Stimulated activated naive B cell treated with anti-CD40 and anti-IgM and Interleukin-4, amounts not matched to agents 10 μg/mL and 1 μg/mL and 100 μg/mL, for 72 hours (primary cell): ENCODE measurements around the gene KRTAP2-1.
"Not testable (repeated sequence)": the region's sequence is repeated elsewhere in the genome, so short reads cannot be mapped to it uniquely, and the experiment has no call there.

Experiments used
- ATAC-seq, 2 donors: fragments of 150-1000 bp; cut with Tn5 transposase; replicated peaks; 2 replicates each; pipeline ENCODE4 v1.10.0; 2021; ENCODE audit warnings: moderate library complexity in 1 of 2
- DNase-seq: peaks from one replicate; pipeline ENCODE4 v3.0.0; 2021
- H3K27ac Mint-ChIP-seq: one replicate; pipeline ENCODE4 v1.8.0; 2022; ENCODE audit warnings: mild to moderate bottlenecking, mixed read lengths
- H3K27me3 Mint-ChIP-seq, 2 donors: one replicate each; pipeline ENCODE4 v1.8.0; 2022; ENCODE audit warnings: mixed read lengths in 2 of 2
- H3K36me3 Mint-ChIP-seq, 2 donors: one replicate each; pipeline ENCODE4 v1.8.0; 2022; ENCODE audit warnings: mixed read lengths in 2 of 2, mild to moderate bottlenecking in 1 of 2
- H3K4me1 Mint-ChIP-seq, 2 donors: one replicate each; pipeline ENCODE4 v1.8.0; 2022; ENCODE audit warnings: mixed read lengths in 2 of 2, mild to moderate bottlenecking in 1 of 2
- H3K4me3 Mint-ChIP-seq, 2 donors: one replicate each; pipeline ENCODE4 v1.8.0; 2022; ENCODE audit warnings: mild to moderate bottlenecking in 2 of 2, mixed read lengths in 2 of 2, moderate library complexity in 1 of 2
- H3K9me3 Mint-ChIP-seq, 2 donors: one replicate each; pipeline ENCODE4 v1.8.0; 2022; ENCODE audit warnings: mixed read lengths in 2 of 2, mild to moderate bottlenecking in 1 of 2

Gene KRTAP2-1

DNA sequence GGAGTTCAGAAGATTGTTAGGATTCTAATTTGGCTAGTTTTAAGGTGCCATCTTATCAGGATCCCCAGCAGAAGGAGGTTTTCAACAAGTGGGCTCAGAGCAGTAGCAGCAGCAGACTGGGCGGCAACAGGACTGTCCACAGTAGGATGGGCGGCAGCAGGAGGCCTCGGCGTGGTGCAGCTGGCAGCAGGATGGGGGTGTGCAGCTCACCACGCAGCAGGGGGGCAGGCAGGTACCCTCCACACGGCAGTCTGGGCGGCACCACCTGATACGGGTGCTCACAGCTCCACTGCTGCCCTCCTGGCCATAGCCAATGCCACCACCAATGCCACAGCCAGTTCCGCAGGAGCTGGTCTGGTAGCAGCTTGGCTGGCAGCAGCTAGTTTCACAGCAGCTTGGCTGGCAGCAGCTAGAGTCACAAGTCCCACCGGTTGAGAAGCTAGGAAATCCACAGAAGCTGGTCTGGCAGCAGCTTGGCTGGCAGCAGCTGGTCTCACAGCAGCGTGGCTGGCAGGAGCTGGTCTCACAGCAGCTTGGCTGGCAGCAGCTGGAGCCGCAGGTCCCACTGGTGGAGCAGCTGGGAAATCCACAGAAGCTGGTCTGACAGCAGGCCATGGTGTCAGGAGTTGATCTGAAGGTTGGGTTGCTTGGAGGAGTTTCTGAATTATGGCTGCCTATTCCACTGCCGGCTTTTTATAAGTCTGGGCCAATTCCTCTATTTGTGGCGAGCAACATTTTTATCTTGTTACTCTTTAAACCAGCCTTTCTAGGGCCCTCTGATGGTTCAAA, 6.1 kb downstream of the KRTAP2-1 start, which contains the start of gene KRTAP1-1:
Gene KRTAP1-1 (minus strand): TSS at position 668 of the 789 bp plus-strand sequence. CDS start 53 bp downstream, at position 615.
- H3K27me3 Mint-ChIP-seq: peaks cover 15 to 26% of the 10 kb centered on the region in 2 donors
- DNase-seq, ATAC-seq, H3K4me1 Mint-ChIP-seq, H3K27ac Mint-ChIP-seq, H3K4me3 Mint-ChIP-seq, H3K36me3 Mint-ChIP-seq: not testable (repeated sequence)
- peaks cover 4 to 12% of the 10 kb centered on the region in 2 donors for H3K9me3 Mint-ChIP-seq

DNA sequence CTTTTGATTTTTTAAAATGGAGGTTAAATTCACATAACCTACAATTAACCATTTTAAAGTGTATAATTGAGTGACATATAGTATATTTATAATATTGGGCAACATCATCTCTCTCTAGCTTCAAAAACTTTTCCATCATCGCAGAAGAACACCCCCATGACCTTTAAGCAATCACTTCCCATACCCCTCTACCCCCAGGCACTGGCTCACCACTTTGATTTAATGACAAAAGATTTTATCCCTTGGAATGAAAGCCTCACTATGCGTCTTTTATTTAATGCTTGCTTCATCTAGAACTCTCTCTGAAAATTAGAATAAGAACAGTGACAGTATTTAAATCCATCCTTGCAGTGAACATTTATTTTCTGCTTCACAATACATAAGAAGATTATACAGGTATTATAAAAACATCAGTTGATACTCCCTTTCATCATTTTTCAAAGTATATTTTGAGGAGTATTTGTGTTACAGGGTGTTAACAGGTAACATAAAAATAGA, 9.2 kb downstream of the KRTAP2-1 start:
- Mint-ChIP-seq H3K4me3 (no peak overlapping the region), H3K27me3 (peaks cover 0 to 19% of the 10 kb centered on the region in 2 donors), H3K9me3 (peaks cover 0 to 7% of the 10 kb centered on the region in 2 donors), H3K36me3 (no peaks in the 10 kb centered on the region), H3K27ac (no peak overlapping the region), H3K4me1 (no peaks in the 10 kb centered on the region)
- DNase-seq (no peak), ATAC-seq (no peak)

DNA sequence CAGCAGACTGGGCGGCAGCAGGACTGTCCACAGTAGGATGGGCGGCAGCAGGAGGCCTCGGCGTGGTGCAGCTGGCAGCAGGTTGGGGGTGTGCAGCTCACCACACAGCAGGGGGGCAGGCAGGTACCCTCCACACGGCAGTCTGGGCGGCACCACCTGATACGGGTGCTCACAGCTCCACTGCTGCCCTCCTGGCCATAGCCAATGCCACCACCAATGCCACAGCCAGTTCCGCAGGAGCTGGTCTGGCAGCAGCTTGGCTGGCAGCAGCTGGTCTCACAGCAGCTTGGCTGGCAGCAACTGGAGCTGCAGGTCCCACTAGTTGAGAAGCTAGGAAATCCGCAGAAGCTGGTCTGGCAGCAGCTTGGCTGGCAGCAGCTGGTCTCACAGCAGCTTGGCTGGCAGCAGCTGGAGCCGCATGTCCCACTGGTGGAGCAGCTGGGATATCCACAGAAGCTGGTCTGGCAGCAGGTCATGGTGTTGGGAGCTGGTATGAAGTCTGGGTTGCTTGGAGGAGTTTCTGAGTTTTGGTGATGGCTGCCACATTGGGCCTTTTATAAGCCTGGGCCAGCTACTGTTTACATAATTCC, 12.7 kb downstream of the KRTAP2-1 start, which contains the start of gene KRTAP1-3:
Gene KRTAP1-3 (minus strand): TSS at position 529 of the 590 bp plus-strand sequence. CDS start 53 bp downstream, at position 476.
- H3K4me3 Mint-ChIP-seq, H3K4me1 Mint-ChIP-seq, H3K9me3 Mint-ChIP-seq, H3K36me3 Mint-ChIP-seq, ATAC-seq, H3K27ac Mint-ChIP-seq, DNase-seq: not testable (repeated sequence)
- peaks cover 6 to 12% of the 10 kb centered on the region in 2 donors for H3K27me3 Mint-ChIP-seq

DNA sequence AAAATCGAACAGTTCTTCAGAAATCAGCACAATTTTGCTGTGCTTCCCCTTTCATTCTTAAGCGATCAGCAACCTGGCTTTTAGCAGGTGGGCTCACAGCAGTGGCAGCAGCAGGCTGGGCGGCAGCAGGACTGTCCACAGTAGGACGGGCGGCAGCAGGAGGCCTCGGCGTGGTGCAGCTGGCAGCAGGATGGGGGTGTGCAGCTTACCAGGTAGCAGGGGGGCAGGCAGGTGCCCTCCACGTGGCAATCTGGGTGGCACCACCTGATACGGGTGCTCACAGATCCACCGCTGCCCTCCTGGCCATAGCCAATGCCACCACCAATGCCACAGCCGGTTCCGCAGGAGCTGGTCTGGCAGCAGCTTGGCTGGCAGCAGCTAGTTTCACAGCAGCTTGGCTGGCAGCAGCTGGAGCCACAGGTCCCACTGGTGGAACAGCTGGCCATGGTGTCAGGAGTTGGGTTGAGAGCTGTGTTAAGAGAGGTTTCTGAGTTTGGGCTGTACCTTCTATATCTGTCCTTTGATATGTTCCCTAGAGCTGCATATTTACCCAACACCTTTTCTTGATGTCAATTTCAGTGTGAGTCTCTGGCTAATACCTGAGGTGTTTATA, 17.4 kb downstream of the KRTAP2-1 start, which contains the start of gene KRTAP1-4:
Gene KRTAP1-4 (minus strand): TSS at position 563 of the 613 bp plus-strand sequence. CDS start 117 bp downstream, at position 446.
- no peak for ATAC-seq
- Mint-ChIP-seq H3K27ac (no peak within 1 kb of the TSS), H3K4me3 (no peak within 1 kb of the TSS), H3K27me3 (peaks cover 18 to 21% of the 10 kb centered on the region in 2 donors), H3K4me1 (no peaks in the 10 kb centered on the region), H3K36me3 (no peaks in the 10 kb centered on the region), H3K9me3 (no peaks in the 10 kb centered on the region)
- no peak for DNase-seq

DNA sequence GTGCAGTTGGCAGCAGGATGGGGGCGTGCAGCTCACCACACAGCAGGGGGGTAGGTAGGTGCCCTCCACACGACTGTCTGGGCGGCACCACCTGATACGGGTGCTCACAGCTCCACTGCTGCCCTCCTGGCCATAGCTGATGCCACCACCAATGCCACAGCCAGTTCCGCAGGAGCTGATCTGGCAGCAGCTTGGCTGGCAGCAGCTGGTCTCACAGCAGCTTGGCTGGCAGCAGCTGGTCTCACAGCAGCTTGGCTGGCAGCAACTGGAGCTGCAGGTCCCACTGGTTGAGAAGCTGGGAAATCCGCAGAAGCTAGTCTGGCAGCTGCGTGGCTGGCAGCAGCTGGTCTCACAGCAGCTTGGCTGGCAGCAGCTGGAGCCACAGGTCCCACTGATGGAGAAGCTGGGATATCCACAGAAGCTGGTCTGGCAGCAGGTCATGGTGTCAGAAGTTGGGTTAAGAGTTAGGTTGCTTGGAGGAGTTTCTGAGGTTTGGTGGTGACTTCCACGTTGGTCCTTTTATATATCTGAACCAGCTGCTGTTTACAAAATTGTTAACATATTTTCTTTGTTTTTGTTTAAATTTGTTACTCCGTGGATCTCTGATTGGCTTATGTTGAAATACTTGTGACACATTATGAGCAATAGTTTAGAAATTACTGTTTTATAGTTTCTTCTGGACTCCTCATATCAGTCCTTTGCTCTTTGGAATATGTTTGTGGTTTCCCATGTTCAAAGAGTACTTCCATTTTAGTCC, 20.2 kb downstream of the KRTAP2-1 start, which contains the start of gene KRTAP1-5:
Gene KRTAP1-5 (minus strand): TSS at position 494 of the 757 bp plus-strand sequence. CDS start 53 bp downstream, at position 441.
- H3K36me3 Mint-ChIP-seq: no peaks in the 10 kb centered on the region
- no peak within 1 kb of the TSS for H3K4me3 Mint-ChIP-seq
- H3K27me3 Mint-ChIP-seq: peaks cover 20 to 21% of the 10 kb centered on the region in 2 donors
- no peak for DNase-seq
- H3K9me3 Mint-ChIP-seq: no peaks in the 10 kb centered on the region
- no peaks in the 10 kb centered on the region for H3K4me1 Mint-ChIP-seq
- H3K27ac Mint-ChIP-seq: no peak within 1 kb of the TSS
- ATAC-seq: no peak

DNA sequence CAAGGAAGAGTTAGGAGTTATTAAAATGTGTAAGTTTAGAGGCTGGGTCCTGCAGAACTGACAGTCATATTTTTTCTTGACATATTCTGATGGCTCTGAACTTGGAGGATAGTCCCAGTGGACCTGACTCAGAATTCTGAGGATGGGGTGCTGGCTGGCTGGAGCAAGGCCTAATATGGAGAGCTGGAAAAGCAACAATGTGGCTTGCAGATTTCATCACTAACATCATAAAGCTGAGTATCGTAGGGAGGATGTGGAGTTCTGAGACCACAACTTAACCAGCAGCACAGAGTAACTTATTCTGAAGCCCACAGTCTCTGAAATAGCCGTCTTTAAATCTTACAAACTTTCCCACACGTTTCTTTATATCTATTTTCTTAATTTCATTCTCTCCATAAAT, 22.4 kb downstream of the KRTAP2-1 start:
- DNase-seq: no peak
- Mint-ChIP-seq H3K4me1 (no peaks in the 10 kb centered on the region), H3K9me3 (peaks cover 4 to 5% of the 10 kb centered on the region in 2 donors), H3K36me3 (peaks cover 0 to 4% of the 10 kb centered on the region in 2 donors), H3K27ac (no peak overlapping the region), H3K27me3 (peaks cover 20 to 21% of the 10 kb centered on the region in 2 donors), H3K4me3 (no peak overlapping the region)
- ATAC-seq: no peak

DNA sequence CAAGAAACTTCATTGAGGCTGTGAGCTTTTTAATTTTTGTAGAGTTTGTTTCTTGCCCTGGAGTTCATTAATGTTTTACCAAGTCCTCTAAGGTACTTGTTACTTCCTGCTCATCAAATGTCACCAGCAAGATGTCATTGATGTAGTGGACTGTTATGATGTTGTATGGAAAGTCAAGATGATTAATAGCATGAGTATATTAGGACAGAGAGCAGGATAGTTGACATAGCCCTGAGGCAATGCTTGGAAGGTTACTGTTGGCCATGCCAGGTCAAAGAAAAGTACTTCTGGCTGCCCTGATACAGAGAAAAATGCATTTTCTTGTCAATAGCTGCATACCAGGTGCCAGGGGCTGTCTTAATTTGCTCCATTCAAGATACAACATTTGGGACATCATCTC, 26.8 kb downstream of the KRTAP2-1 start:
- Mint-ChIP-seq H3K36me3 (peaks cover 0 to 4% of the 10 kb centered on the region in 2 donors), H3K27ac (no peak overlapping the region), H3K4me3 (no peak overlapping the region)

DNA sequence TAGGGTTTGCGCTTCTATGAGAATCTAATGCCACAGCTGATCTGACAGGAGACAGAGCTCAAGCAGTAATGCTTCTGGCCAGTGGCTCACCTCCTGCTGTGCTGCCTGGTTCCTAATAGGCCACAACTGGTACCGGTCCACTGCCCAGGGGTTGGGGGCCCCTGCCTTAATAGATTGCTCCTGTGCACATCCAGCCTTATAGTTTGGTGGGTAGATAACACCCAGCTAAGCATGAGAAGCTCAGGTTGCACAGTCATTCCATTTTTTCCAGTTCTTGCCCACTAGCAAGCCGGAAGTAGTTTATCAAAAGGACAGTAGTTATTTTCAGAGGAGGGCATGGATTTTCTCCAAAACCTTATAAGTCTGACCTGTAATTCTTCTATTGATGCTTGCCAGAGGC, 27.7 kb downstream of the KRTAP2-1 start:
- H3K36me3 Mint-ChIP-seq: peaks cover 0 to 4% of the 10 kb centered on the region in 2 donors
- no peak overlapping the region for H3K27ac Mint-ChIP-seq
- DNase-seq (no peak), ATAC-seq (no peak)
- peaks cover 5 to 6% of the 10 kb centered on the region in 2 donors for H3K27me3 Mint-ChIP-seq
- H3K4me1 Mint-ChIP-seq: peaks cover 4 to 8% of the 10 kb centered on the region in 2 donors
- peaks cover 4 to 5% of the 10 kb centered on the region in 2 donors for H3K9me3 Mint-ChIP-seq
- H3K4me3 Mint-ChIP-seq: no peak overlapping the region

More for the DNA sequence above, 26.8 kb downstream of the KRTAP2-1 start:
- DNase-seq (no peak), ATAC-seq (no peak)
- Mint-ChIP-seq H3K9me3 (peaks cover 4 to 5% of the 10 kb centered on the region in 2 donors), H3K27me3 (peaks cover 6 to 9% of the 10 kb centered on the region in 2 donors), H3K4me1 (peaks cover 4 to 6% of the 10 kb centered on the region in 2 donors)

DNA sequence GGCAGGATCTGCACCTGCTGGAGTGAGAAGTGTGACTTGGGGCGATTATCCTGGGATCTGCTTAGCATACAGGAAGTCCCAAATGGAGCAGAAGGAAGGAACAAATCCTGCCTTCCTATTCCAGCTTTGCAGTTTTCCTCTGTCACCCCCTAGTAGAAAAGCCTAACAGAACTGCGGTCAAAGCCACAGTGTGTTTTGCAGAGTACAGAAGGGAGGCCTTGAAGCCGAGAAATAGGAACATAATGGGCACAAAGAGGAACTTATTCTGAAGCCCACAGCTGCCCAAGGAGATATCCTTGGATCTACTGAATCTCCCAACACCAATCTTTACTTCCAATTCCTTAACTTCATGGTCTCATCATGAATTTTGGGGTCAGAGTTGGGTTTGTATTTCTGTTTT, 28.6 kb downstream of the KRTAP2-1 start:
- no peak overlapping the region for H3K27ac Mint-ChIP-seq
- peaks cover 4 to 8% of the 10 kb centered on the region in 2 donors for H3K4me1 Mint-ChIP-seq
- DNase-seq (no peak), ATAC-seq (no peak)
- peaks cover 0 to 4% of the 10 kb centered on the region in 2 donors for H3K36me3 Mint-ChIP-seq
- H3K4me3 Mint-ChIP-seq: no peak overlapping the region
- H3K27me3 Mint-ChIP-seq: peaks cover 5 to 6% of the 10 kb centered on the region in 2 donors
- H3K9me3 Mint-ChIP-seq: peaks cover 4 to 5% of the 10 kb centered on the region in 2 donors

DNA sequence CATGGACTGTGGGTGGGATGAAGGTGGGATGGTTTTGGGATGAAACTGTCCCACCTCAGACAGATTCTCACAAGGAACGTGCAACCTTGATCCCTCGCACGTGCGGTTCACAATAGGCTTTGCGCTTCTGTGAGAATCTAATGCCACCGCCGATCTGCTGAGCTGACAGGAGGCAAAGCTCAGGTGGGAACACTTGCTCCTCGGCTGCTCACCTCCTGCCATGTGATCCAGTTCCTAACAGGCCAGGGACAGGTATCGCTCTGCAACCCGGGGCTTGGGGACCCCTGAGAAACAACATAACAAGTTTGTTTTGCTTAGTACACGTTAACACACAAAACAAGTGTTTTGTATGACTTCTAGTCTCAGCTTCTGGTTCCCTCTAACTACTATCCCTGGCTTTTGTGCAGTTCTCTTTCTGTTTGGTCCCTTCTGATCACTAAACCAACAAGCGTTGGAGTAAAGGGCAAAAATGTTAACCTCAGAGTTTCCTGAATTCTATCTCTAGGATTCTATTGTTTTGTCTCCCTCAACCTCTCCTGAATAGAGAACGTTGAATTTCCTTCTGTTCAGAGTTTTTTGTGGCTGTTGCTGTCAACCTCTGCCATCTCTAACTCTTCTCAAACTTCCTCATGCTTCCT, 30.4 kb downstream of the KRTAP2-1 start:
- peaks cover 4 to 5% of the 10 kb centered on the region in 2 donors for H3K9me3 Mint-ChIP-seq
- H3K36me3 Mint-ChIP-seq: peaks cover 0 to 4% of the 10 kb centered on the region in 2 donors
- ATAC-seq (no peak), DNase-seq (no peak)
- H3K27ac Mint-ChIP-seq: no peak overlapping the region
- H3K4me1 Mint-ChIP-seq: peaks cover 4 to 8% of the 10 kb centered on the region in 2 donors
- no peak overlapping the region for H3K4me3 Mint-ChIP-seq
- H3K27me3 Mint-ChIP-seq: peaks cover 0 to 3% of the 10 kb centered on the region in 2 donors

DNA sequence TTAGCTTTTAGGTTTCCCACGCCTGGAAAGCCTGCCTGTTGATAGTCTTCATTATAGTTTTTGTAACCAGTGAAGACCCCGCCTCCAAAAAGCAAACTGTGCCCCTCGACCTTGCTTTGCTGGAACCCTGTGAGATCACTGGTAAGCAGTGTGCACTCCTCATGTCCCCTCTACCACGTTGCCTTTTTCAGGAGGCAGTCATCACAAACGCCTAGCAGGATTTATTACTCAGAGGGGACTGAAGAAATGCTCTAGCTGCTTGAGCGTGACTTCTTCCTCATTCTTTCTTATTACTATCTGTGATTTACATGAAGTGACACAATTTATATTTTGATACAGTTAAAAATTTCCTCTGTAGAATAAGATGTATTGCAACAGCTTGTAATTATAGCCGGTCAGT, 31.7 kb downstream of the KRTAP2-1 start:
- Mint-ChIP-seq H3K4me1 (peaks cover 4 to 8% of the 10 kb centered on the region in 2 donors), H3K27me3 (peaks cover 0 to 3% of the 10 kb centered on the region in 2 donors), H3K4me3 (no peak overlapping the region), H3K27ac (no peak overlapping the region), H3K9me3 (no peaks in the 10 kb centered on the region), H3K36me3 (no peaks in the 10 kb centered on the region)
- no peak for DNase-seq
- ATAC-seq: peak; percentile 29 to 57

DNA sequence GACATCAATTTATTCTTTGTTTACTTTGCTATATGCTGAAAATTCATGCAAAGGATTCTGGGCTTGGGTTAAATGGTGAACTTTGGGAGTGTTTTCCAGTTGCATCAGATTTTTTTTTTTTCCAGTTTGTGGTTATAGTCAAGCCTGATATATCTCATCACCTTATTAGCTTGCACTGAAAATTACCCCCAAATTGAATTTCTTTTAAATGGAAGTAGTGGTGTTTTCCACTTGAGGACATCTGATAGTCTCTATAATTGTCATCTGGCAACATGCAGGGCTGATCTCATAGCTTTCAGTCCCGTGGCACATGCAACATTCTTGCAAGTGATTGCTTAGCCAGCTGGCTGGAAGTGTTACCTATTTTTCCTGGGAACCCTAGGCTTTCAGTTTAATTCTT, 33.5 kb downstream of the KRTAP2-1 start:
- no peak for DNase-seq
- ATAC-seq: no peak
- Mint-ChIP-seq H3K9me3 (no peaks in the 10 kb centered on the region), H3K27ac (no peak overlapping the region), H3K36me3 (no peaks in the 10 kb centered on the region), H3K27me3 (peaks cover 0 to 3% of the 10 kb centered on the region in 2 donors), H3K4me1 (peaks cover 5 to 8% of the 10 kb centered on the region in 2 donors), H3K4me3 (no peak overlapping the region)

DNA sequence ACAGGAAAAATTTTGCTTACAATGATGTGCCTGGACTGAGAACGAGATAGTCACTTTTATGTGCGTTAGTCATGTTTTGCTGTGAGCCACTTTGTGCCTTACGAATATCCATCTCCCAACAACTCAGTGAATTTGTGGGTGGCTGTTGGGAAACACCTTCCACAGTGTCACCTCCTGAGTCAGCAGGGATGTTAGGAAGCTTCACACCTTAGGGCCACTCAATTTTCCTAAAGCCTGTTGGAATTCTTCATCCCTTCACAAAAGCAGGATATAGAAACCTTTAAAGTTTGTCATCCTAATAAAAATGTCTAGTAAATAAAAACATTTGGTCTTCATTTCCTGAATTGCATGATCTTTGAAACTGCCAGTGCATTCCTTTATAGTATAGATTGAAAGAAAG, 33.9 kb downstream of the KRTAP2-1 start:
- Mint-ChIP-seq H3K27ac (no peak overlapping the region), H3K27me3 (peaks cover 0 to 3% of the 10 kb centered on the region in 2 donors), H3K4me3 (no peak overlapping the region), H3K4me1 (peaks cover 5 to 8% of the 10 kb centered on the region in 2 donors), H3K9me3 (no peaks in the 10 kb centered on the region), H3K36me3 (no peaks in the 10 kb centered on the region)
- no peak for ATAC-seq
- DNase-seq: no peak
